GM23248 (cell line): ENCODE results near the gene L3MBTL4.

ENCODE experiments used
- EZH2 ChIP-seq: fragments of 200-600 bp; sonication (generic); IDR thresholded peaks from 2 replicates; pipeline ENCODE4 v1.6.1; 2018; ENCODE audit warnings: antibody characterized with exemption, mild to moderate bottlenecking; ENCODE audit not compliant: insufficient read depth, poor library complexity, severe bottlenecking
- EZH2phosphoT487 ChIP-seq: fragments of 200-600 bp; sonication (generic); IDR thresholded peaks from 2 replicates; pipeline ENCODE4 v1.6.1; 2018; ENCODE audit warnings: antibody characterized with exemption, moderate library complexity, mild to moderate bottlenecking, low read depth; ENCODE audit not compliant: insufficient read depth

- TF ChIP-seq EZH2 (no peak), EZH2phosphoT487 (no peak)
Measured at GRCh38 chr18:6279308-6279707, 135.4 kb downstream of the L3MBTL4 start.
